ENCODE data around the gene OR8D1. TPM values are rescaled to one million over a fixed set of nuclear protein-coding genes. Genes with fewer than 3 reads are reported as not detected.

The OR8D1 gene
- total RNA-seq, 5 donors from 2014 or later (not counting 1 experiment from before 2014, with no cell fraction given) = not detected

DNA sequence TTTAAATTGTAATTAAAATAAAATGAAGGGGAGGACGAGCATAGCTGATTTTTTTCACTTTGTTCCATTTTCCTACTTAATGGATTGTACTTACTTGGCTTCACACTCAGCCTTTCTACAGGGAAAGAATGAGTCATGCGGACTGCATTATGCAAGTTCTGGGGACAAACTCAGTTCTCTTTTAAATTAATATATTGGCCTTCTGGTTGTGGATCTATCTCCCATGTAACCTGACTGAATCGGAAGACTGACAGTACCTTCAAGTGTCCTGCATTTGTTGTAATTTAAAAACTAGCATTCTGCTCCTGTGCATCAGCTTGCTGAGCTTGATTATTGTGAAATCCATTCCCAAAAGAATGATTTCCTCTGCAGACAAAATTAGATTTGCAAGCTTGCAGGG, 12.2 kb downstream of the OR8D1 start:
- ATAC-seq (replicated peaks in 1 of 4) (no peak), DNase-seq (no peak)
- Mint-ChIP-seq H3K27me3 (peaks cover 0 to under 1% of the 10 kb centered on the region in 2 donors), H3K27ac (no peak overlapping the region), H3K4me1 (no peaks in the 10 kb centered on the region), H3K9me3 (peaks cover 0 to 3% (median 0%) of the 10 kb centered on the region in 3 donors), H3K4me3 (no peak overlapping the region), H3K36me3 (no peaks in the 10 kb centered on the region)
- no peaks in the 10 kb centered on the region for H3K36me3 ChIP-seq (ENCODE audit: control insufficient read depth in 2 of 2, extremely low read depth in 1 of 2, insufficient read depth in 1 of 2, low read length in 1 of 2)
- H3K27me3 ChIP-seq (replicated peaks in 1 of 2; ENCODE audit: control insufficient read depth in 2 of 2, extremely low read depth in 1 of 2, insufficient read depth in 2 of 2, low read length in 1 of 2) = no peaks in the 10 kb centered on the region
- 100% methylated on average over 1 of the region's 3 CpGs for WGBS (ENCODE audit: insufficient coverage)
- H3K4me1 ChIP-seq (ENCODE audit: control insufficient read depth in 1 of 2, extremely low read depth in 1 of 2, insufficient read depth in 2 of 2, low read length in 2 of 2) = no peaks in the 10 kb centered on the region
- no peak overlapping the region for H3K4me3 ChIP-seq (ENCODE audit: control insufficient read depth in 1 of 2, extremely low read depth in 1 of 2, low read length in 1 of 2)
- H3K9me3 ChIP-seq = no peaks in the 10 kb centered on the region
- no peak overlapping the region for H3K27ac ChIP-seq (ENCODE audit: low read length)
- ChIA-PET POLR2A (no interaction called here), CTCF (no interaction called here)

- H3K9me3 ChIP-seq = no peaks in the 10 kb centered on the region
- Mint-ChIP-seq H3K4me3 (no peak overlapping the region), H3K4me1 (no peaks in the 10 kb centered on the region), H3K27me3 (no peaks in the 10 kb centered on the region), H3K9me3 (peaks cover 0 to 3% (median 0%) of the 10 kb centered on the region in 3 donors), H3K36me3 (no peaks in the 10 kb centered on the region), H3K27ac (no peak overlapping the region)
- H3K4me1 ChIP-seq (ENCODE audit: control insufficient read depth in 1 of 2, extremely low read depth in 1 of 2, insufficient read depth in 2 of 2, low read length in 2 of 2) = no peaks in the 10 kb centered on the region
- no peaks in the 10 kb centered on the region for H3K36me3 ChIP-seq (ENCODE audit: control insufficient read depth in 2 of 2, extremely low read depth in 1 of 2, insufficient read depth in 1 of 2, low read length in 1 of 2)
- WGBS (ENCODE audit: insufficient coverage) = no CpG with 5 or more reads among the region's 4 CpGs
- DNase-seq (no peak), ATAC-seq (replicated peaks in 1 of 4) (no peak)
- H3K27me3 ChIP-seq (replicated peaks in 1 of 2; ENCODE audit: control insufficient read depth in 2 of 2, extremely low read depth in 1 of 2, insufficient read depth in 2 of 2, low read length in 1 of 2) = no peaks in the 10 kb centered on the region
- ChIA-PET POLR2A (interaction anchor here in 1 of 2 donors (0.6 kb wide), 1 partner anchor 233 kb away, joined by 3 read pairs; no protein-coding TSS in a partner anchor), CTCF (no interaction called here)
- H3K27ac ChIP-seq (ENCODE audit: low read length) = no peak overlapping the region
- H3K4me3 ChIP-seq (ENCODE audit: control insufficient read depth in 1 of 2, extremely low read depth in 1 of 2, low read length in 1 of 2) = no peak overlapping the region
Measured at GRCh38 chr11:124297921-124298320, 15.8 kb downstream of the OR8D1 start.

- no peak overlapping the region for H3K27ac ChIP-seq (ENCODE audit: low read length)
- H3K4me3 Mint-ChIP-seq = no peak overlapping the region
- H3K9me3 Mint-ChIP-seq = peaks cover 0 to 3% (median 3%) of the 10 kb centered on the region in 3 donors
- no peaks in the 10 kb centered on the region for H3K4me1 Mint-ChIP-seq
- ChIA-PET POLR2A (no interaction called here), CTCF (no interaction called here)
- no peaks in the 10 kb centered on the region for H3K27me3 ChIP-seq (replicated peaks in 1 of 2; ENCODE audit: control insufficient read depth in 2 of 2, extremely low read depth in 1 of 2, insufficient read depth in 2 of 2, low read length in 1 of 2)
- H3K36me3 ChIP-seq (ENCODE audit: control insufficient read depth in 2 of 2, extremely low read depth in 1 of 2, insufficient read depth in 1 of 2, low read length in 1 of 2) = no peaks in the 10 kb centered on the region
- H3K27me3 Mint-ChIP-seq = no peaks in the 10 kb centered on the region
- DNase-seq = no peak
- no peak overlapping the region for H3K4me3 ChIP-seq (ENCODE audit: control insufficient read depth in 1 of 2, extremely low read depth in 1 of 2, low read length in 1 of 2)
- H3K4me1 ChIP-seq (ENCODE audit: control insufficient read depth in 1 of 2, extremely low read depth in 1 of 2, insufficient read depth in 2 of 2, low read length in 2 of 2) = no peaks in the 10 kb centered on the region
- no peak for ATAC-seq (replicated peaks in 1 of 4)
- no peaks in the 10 kb centered on the region for H3K36me3 Mint-ChIP-seq
- H3K9me3 ChIP-seq = no peaks in the 10 kb centered on the region
- H3K27ac Mint-ChIP-seq = no peak overlapping the region
Measured at GRCh38 chr11:124296016-124296415, 17.7 kb downstream of the OR8D1 start.

DNA sequence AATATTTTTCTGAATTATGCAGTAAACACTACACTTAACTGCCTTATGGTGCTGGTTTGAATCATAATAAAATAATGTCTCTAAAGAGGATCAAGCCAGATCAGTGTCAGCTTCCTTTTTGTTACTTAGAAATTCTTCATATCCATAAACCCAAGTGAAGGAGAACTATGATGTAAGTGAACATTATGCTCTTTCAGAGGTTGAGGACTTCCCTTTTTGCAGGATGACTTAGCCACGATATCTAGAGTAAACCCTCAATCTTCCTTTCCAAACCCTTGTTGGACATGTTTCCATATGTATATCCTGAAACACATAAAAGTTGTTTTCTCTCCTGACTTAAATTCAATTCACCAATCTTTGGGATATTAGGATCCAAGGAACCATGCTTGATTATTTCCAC, 19.1 kb downstream of the OR8D1 start:
- no peak for ATAC-seq (replicated peaks in 1 of 4)
- WGBS (ENCODE audit: insufficient coverage) = no CpG with 5 or more reads among the region's 1 CpG

DNA sequence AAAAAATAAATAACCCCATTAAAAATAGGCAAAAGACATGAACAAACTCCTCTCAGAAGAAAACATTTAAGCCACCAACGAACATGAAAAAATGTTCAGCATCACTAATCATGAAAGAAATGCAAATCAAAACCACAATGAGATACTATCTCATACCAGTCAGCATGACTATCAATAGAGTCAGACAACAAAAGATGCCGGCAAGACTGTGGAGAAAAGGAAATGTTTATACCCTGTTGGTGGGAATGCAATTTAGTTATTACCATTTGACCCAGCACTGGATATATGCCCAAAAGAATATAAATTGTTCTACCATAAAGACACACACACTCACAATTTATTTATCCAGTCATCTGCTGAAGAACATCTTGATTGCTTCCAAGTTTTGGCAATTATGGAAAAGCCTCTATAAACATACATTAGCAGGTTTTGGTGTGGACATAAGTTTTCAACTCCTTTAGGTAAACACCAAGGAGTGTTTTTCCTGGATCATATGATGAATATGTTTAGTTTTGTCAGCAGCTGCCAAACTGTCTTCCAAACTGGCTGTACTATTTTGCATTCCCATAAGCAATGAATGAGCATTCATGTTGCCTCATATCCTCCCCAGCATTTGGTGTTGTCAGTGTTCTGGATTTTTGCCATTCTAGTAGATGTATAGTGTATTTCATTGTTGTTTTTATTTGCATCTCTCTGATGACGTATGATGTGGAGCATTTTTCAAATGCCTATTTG, 28.0 kb downstream of the OR8D1 start:
- Mint-ChIP-seq H3K9me3 (peaks cover 10 to 20% (median 10%) of the 10 kb centered on the region in 3 donors), H3K36me3 (no peaks in the 10 kb centered on the region), H3K4me3 (no peak overlapping the region), H3K27me3 (no peaks in the 10 kb centered on the region), H3K4me1 (no peaks in the 10 kb centered on the region), H3K27ac (no peak overlapping the region)
- Histone ChIP-seq H3K27me3 (replicated peaks in 1 of 2; ENCODE audit: control insufficient read depth in 2 of 2, extremely low read depth in 1 of 2, insufficient read depth in 2 of 2, low read length in 1 of 2) (no peaks in the 10 kb centered on the region), H3K9me3 (no peaks in the 10 kb centered on the region), H3K4me3 (ENCODE audit: control insufficient read depth in 1 of 2, extremely low read depth in 1 of 2, low read length in 1 of 2) (no peak overlapping the region), H3K27ac (ENCODE audit: low read length) (no peak overlapping the region), H3K36me3 (ENCODE audit: control insufficient read depth in 2 of 2, extremely low read depth in 1 of 2, insufficient read depth in 1 of 2, low read length in 1 of 2) (no peaks in the 10 kb centered on the region), H3K4me1 (ENCODE audit: control insufficient read depth in 1 of 2, extremely low read depth in 1 of 2, insufficient read depth in 2 of 2, low read length in 2 of 2) (no peaks in the 10 kb centered on the region)
- ChIA-PET POLR2A (no interaction called here), CTCF (no interaction called here)
- no peak for DNase-seq
- no peak for ATAC-seq (replicated peaks in 1 of 4)
- WGBS (ENCODE audit: insufficient coverage) = no CpG with 5 or more reads among the region's 3 CpGs

More for the DNA sequence above, 19.1 kb downstream of the OR8D1 start:
- Mint-ChIP-seq H3K9me3 (peaks cover 2 to 3% (median 2%) of the 10 kb centered on the region in 3 donors), H3K4me3 (no peak overlapping the region), H3K27me3 (no peaks in the 10 kb centered on the region), H3K4me1 (no peaks in the 10 kb centered on the region), H3K27ac (no peak overlapping the region), H3K36me3 (no peaks in the 10 kb centered on the region)
- POLR2A ChIA-PET = no interaction called here
- no peaks in the 10 kb centered on the region for H3K4me1 ChIP-seq (ENCODE audit: control insufficient read depth in 1 of 2, extremely low read depth in 1 of 2, insufficient read depth in 2 of 2, low read length in 2 of 2)
- H3K4me3 ChIP-seq (ENCODE audit: control insufficient read depth in 1 of 2, extremely low read depth in 1 of 2, low read length in 1 of 2) = no peak overlapping the region
- H3K36me3 ChIP-seq (ENCODE audit: control insufficient read depth in 2 of 2, extremely low read depth in 1 of 2, insufficient read depth in 1 of 2, low read length in 1 of 2) = no peaks in the 10 kb centered on the region
- DNase-seq = no peak
- CTCF ChIA-PET = no interaction called here
- no peaks in the 10 kb centered on the region for H3K9me3 ChIP-seq
- H3K27ac ChIP-seq (ENCODE audit: low read length) = no peak overlapping the region
- no peaks in the 10 kb centered on the region for H3K27me3 ChIP-seq (replicated peaks in 1 of 2; ENCODE audit: control insufficient read depth in 2 of 2, extremely low read depth in 1 of 2, insufficient read depth in 2 of 2, low read length in 1 of 2)

DNA sequence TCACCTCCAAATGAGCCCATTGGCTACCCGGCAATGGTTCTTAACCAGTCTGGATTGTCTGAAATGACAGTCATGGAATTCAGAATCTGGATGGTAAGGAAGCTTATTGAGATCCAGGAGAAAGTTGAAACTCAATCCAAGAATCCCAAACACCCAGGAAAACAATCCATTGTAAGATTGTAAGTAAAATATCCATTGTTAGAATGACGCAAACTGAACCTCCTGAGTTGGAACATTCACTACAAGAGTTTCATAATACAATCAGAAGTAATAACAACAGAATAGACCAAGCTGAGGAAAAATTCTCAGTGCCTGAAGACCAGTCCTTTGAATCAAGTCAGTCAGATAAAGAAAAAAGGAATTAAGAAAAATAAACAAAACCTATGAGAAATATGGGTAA, 35.5 kb downstream of the OR8D1 start:
- no peak for DNase-seq
- Mint-ChIP-seq H3K4me3 (no peak overlapping the region), H3K27ac (no peak overlapping the region), H3K4me1 (no peaks in the 10 kb centered on the region), H3K36me3 (no peaks in the 10 kb centered on the region), H3K9me3 (peaks cover 7 to 14% (median 13%) of the 10 kb centered on the region in 3 donors), H3K27me3 (no peaks in the 10 kb centered on the region)
- H3K27ac ChIP-seq (ENCODE audit: low read length) = no peak overlapping the region
- no peak for ATAC-seq (replicated peaks in 1 of 4)
- H3K9me3 ChIP-seq = no peaks in the 10 kb centered on the region
- WGBS (ENCODE audit: insufficient coverage) = no CpG with 5 or more reads among the region's 2 CpGs
- ChIA-PET POLR2A (no interaction called here), CTCF (no interaction called here)
- H3K4me3 ChIP-seq (ENCODE audit: control insufficient read depth in 1 of 2, extremely low read depth in 1 of 2, low read length in 1 of 2) = no peak overlapping the region
- H3K4me1 ChIP-seq (ENCODE audit: control insufficient read depth in 1 of 2, extremely low read depth in 1 of 2, insufficient read depth in 2 of 2, low read length in 2 of 2) = no peaks in the 10 kb centered on the region
- no peaks in the 10 kb centered on the region for H3K36me3 ChIP-seq (ENCODE audit: control insufficient read depth in 2 of 2, extremely low read depth in 1 of 2, insufficient read depth in 1 of 2, low read length in 1 of 2)
- peaks cover 0 to 8% of the 10 kb centered on the region in 2 experiments for H3K27me3 ChIP-seq (replicated peaks in 1 of 2; ENCODE audit: control insufficient read depth in 2 of 2, extremely low read depth in 1 of 2, insufficient read depth in 2 of 2, low read length in 1 of 2)

- ChIA-PET CTCF (no interaction called here), POLR2A (no interaction called here)
- whole genome bisulfite sequencing (ENCODE audit: insufficient coverage) = 51% methylated on average over 3 of the region's 3 CpGs
- no peaks in the 10 kb centered on the region for H3K27me3 Mint-ChIP-seq
- no peaks in the 10 kb centered on the region for H3K4me1 ChIP-seq (ENCODE audit: control insufficient read depth in 1 of 2, extremely low read depth in 1 of 2, insufficient read depth in 2 of 2, low read length in 2 of 2)
- no peak overlapping the region for H3K27ac ChIP-seq (ENCODE audit: low read length)
- ATAC-seq (replicated peaks in 1 of 4) (no peak), DNase-seq (no peak)
- no peak overlapping the region for H3K4me3 ChIP-seq (ENCODE audit: control insufficient read depth in 1 of 2, extremely low read depth in 1 of 2, low read length in 1 of 2)
- H3K36me3 Mint-ChIP-seq = no peaks in the 10 kb centered on the region
- peaks cover 7 to 14% (median 13%) of the 10 kb centered on the region in 3 donors for H3K9me3 Mint-ChIP-seq
- no peaks in the 10 kb centered on the region for H3K4me1 Mint-ChIP-seq
- no peak overlapping the region for H3K4me3 Mint-ChIP-seq
- H3K9me3 ChIP-seq = no peaks in the 10 kb centered on the region
- H3K27ac Mint-ChIP-seq = no peak overlapping the region
- peaks cover 0 to 8% of the 10 kb centered on the region in 2 experiments for H3K27me3 ChIP-seq (replicated peaks in 1 of 2; ENCODE audit: control insufficient read depth in 2 of 2, extremely low read depth in 1 of 2, insufficient read depth in 2 of 2, low read length in 1 of 2)
- no peaks in the 10 kb centered on the region for H3K36me3 ChIP-seq (ENCODE audit: control insufficient read depth in 2 of 2, extremely low read depth in 1 of 2, insufficient read depth in 1 of 2, low read length in 1 of 2)
Measured at GRCh38 chr11:124277804-124278203, 35.9 kb downstream of the OR8D1 start.

All from T-cell (primary cell).